Brain microvascular endothelial cell (primary cell): ENCODE measurements around the gene CD58.

ENCODE experiments used
- DNase-seq: peaks from one replicate; pipeline ENCODE4 v3.0.0-alpha.2; 2020
- H3K27ac ChIP-seq: fragments of 250-450 bp; sonication (Bioruptor Pico); 2 replicates; pipeline ENCODE4 v1.5.1; 2020; ENCODE audit warnings: mild to moderate bottlenecking, moderate library complexity
- H3K27me3 ChIP-seq: fragments of 250-450 bp; sonication (Bioruptor Pico); replicated peaks from 2 replicates; pipeline ENCODE4 v1.5.1; 2020; ENCODE audit warnings: mild to moderate bottlenecking
- H3K36me3 ChIP-seq: fragments of 250-450 bp; sonication (Bioruptor Pico); replicated peaks from 2 replicates; pipeline ENCODE4 v1.5.1; 2020; ENCODE audit warnings: mild to moderate bottlenecking
- H3K4me3 ChIP-seq: 2 replicates; pipeline ENCODE4 v1.5.1; 2011; ENCODE audit warnings: low read depth, mild to moderate bottlenecking, control low read depth, low read length, moderate library complexity
- CTCF ChIP-seq: IDR thresholded peaks from 2 replicates; pipeline ENCODE4 v1.5.1; 2011; ENCODE audit warnings: low read depth, mild to moderate bottlenecking, moderate library complexity, low read length, control low read depth, inconsistent platforms; ENCODE audit errors: missing control alignments
- in situ Hi-C: cut with HindIII; loops from 2 replicates; pipeline ENCODE4 v1.10.0; 2017; ENCODE audit warnings: low sequenced_read_pairs, low pct_ligation_motif_present

CD58 gene

DNA sequence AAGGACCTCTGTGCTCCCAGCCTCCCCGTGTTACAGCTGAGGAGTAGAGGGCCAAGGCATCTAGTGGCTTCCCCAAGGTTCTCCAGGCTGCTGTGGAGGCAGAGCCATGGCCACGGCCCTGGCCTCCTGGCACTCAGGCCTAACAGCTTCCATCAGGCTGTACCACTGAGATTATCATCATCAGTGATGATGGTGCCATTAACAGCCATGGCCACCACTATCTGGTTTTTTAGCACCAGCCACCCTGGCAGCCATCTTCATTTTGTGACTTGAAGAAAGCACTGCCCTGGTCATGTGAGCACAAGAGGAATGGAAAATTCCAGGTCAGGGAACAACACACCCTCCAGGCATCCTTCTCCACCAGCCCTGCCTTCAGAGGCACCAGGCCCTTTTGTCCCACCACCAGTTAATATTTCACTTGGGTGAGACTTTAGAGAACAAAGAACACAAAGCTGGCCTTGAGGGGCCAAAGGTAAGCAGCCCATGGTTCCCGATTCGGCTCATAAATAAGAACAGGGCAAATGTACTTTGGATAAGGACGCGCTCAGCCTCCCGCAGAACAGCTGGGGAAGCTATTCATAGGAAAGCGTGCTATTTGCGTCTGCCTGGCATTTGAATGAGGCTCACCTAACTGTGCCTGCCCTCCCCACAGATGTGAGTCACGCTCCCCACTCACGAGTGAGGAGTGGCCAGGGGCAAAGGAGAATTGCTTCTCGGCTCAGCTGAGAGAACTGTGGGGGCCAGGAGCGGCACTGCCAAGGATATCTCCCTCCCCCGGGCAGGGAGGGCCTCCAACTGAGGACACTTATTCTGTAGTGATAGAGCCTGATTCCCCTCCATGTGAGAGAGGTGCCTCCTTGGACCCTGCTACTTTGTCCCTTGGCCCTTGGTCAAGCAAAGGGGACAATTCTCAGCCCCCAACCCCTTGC, 95.6 kb downstream of the CD58 start:
- H3K27me3 ChIP-seq: no peaks in the 10 kb centered on the region
- no peak for DNase-seq
- no peak overlapping the region for H3K27ac ChIP-seq
- H3K4me3 ChIP-seq: no peak overlapping the region
- no peaks in the 10 kb centered on the region for H3K36me3 ChIP-seq
- in situ Hi-C loops: loop anchor here (25.0 kb wide), 2 partner anchors 88 to 313 kb away; no protein-coding TSS in a partner anchor
- no peak for TF ChIP-seq CTCF

- Histone ChIP-seq H3K27ac (no peak overlapping the region), H3K27me3 (no peaks in the 10 kb centered on the region), H3K36me3 (no peaks in the 10 kb centered on the region), H3K4me3 (no peak overlapping the region)
- DNase-seq: no peak
- no peak for TF ChIP-seq CTCF
- in situ Hi-C loops: no loop called here
Observed at GRCh38 chr1:116472431-116472961, 98.3 kb downstream of the CD58 start.

DNA sequence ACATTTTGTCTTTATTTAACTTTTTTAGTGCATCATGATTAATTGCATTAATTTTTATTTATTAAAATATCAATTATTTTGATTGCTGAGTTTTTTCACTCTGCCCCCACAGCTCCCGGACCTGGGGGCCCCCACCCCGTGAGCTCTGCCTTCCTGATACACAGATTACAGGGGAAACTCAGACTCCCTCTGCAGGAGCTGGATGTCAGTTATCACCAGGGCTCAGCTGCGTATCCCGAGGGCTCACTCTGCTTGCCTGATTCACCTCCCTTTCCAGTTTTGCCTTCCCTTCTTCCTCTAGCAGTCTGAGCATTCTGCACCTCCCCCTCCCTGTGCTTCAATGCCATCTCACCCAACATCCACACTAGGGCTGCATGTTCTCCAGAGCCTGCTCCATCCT, 99.6 kb downstream of the CD58 start:
- Histone ChIP-seq H3K27ac (no peak overlapping the region), H3K27me3 (no peaks in the 10 kb centered on the region), H3K36me3 (no peaks in the 10 kb centered on the region), H3K4me3 (no peak overlapping the region)
- in situ Hi-C loops: no loop called here
- TF ChIP-seq CTCF: no peak
- no peak for DNase-seq

DNA sequence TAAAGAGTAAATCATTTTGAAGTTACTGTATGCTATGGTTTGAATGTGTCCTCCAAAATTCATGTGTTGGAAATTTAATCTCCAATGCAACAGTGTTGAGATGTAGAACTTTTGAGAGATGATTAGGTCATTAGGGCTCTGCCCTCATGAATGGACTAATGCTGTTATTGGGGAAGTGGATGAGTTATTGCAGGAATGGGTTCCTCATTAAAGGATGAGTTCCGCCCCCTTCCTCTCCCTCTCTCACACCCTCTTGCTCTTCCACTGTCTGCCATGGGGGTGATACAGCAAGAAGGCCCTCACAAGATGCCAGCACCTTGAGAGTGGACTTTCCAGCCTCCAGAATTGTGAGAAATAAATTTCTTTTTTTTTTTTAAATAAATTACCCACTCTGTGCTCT, 100.2 kb downstream of the CD58 start:
- in situ Hi-C loops: no loop called here
- DNase-seq: no peak
- Histone ChIP-seq H3K4me3 (no peak overlapping the region), H3K36me3 (no peaks in the 10 kb centered on the region), H3K27ac (no peak overlapping the region), H3K27me3 (no peaks in the 10 kb centered on the region)
- no peak for TF ChIP-seq CTCF

- no peak overlapping the region for H3K4me3 ChIP-seq
- in situ Hi-C loops: no loop called here
- H3K27me3 ChIP-seq: no peaks in the 10 kb centered on the region
- no peak for TF ChIP-seq CTCF
- no peak overlapping the region for H3K27ac ChIP-seq
- no peaks in the 10 kb centered on the region for H3K36me3 ChIP-seq
- DNase-seq: no peak
Observed at GRCh38 chr1:116466810-116467557, 103.8 kb downstream of the CD58 start.
